WTC11 (cell line): ENCODE results near the gene BAIAP2. TPM values are rescaled to one million over a fixed set of nuclear protein-coding genes. Genes with fewer than 3 reads are reported as not detected.
A peak's percentile ranks its signal among the peaks of the same experiment; 100 is the strongest.

Experiments
- ATAC-seq: fragments of 200-7000 bp; cut with Tn5 transposase; 2 replicates; pipeline ENCODE4 v1.10.0; 2021; ENCODE audit warnings: mild to moderate bottlenecking, moderate library complexity
- CTCF ChIA-PET: fragments of 300-600 bp; sonication (Branson Sonifier 250); formaldehyde crosslinking; loops from one replicate; lab custom pipeline; 2021; ENCODE audit warnings: antibody characterized with exemption; lab: Charles Lee
- POLR2A ChIA-PET: fragments of 350-600 bp; sonication (Branson Sonifier 250); formaldehyde crosslinking; loops from one replicate; lab custom pipeline; 2021; ENCODE audit warnings: antibody characterized with exemption; lab: Charles Lee
- DNase-seq: peaks from one replicate; pipeline ENCODE4 v3.0.0; 2021; ENCODE audit warnings: low spot score
- H3K27ac Mint-ChIP-seq: 2 replicates; pipeline ENCODE4 v1.8.0; 2021; ENCODE audit warnings: mixed read lengths
- H3K27me3 Mint-ChIP-seq: 2 replicates; pipeline ENCODE4 v1.8.0; 2021; ENCODE audit warnings: low read depth, mild to moderate bottlenecking, moderate library complexity, mixed read lengths
- H3K36me3 Mint-ChIP-seq: 2 replicates; pipeline ENCODE4 v1.8.0; 2021; ENCODE audit warnings: mixed read lengths
- H3K4me1 Mint-ChIP-seq: 2 replicates; pipeline ENCODE4 v1.8.0; 2022; ENCODE audit warnings: mixed read lengths
- H3K4me3 Mint-ChIP-seq: 2 replicates; pipeline ENCODE4 v1.8.0; 2021; ENCODE audit warnings: mild to moderate bottlenecking, moderate library complexity, mixed read lengths
- H3K9me3 Mint-ChIP-seq: 2 replicates; pipeline ENCODE4 v1.8.0; 2021; ENCODE audit warnings: mixed read lengths
- ARID4B ChIP-seq: sonication (generic); formaldehyde crosslinking; IDR thresholded peaks from 2 replicates; pipeline ENCODE4 v1.8.0; 2023; ENCODE audit warnings: missing genetic modification reagents, mild to moderate bottlenecking, borderline replicate concordance
- CREM ChIP-seq: sonication (generic); formaldehyde crosslinking; IDR thresholded peaks from 2 replicates; pipeline ENCODE4 v1.8.1; 2022; ENCODE audit warnings: mild to moderate bottlenecking, missing genetic modification reagents, moderate library complexity
- FOXP1 ChIP-seq: sonication (generic); formaldehyde crosslinking; IDR thresholded peaks from 2 replicates; pipeline ENCODE4 v1.8.0; 2022; ENCODE audit warnings: missing genetic modification reagents, mild to moderate bottlenecking, moderate library complexity, borderline replicate concordance
- FOXP4 ChIP-seq: sonication (generic); formaldehyde crosslinking; IDR thresholded peaks from 2 replicates; pipeline ENCODE4 v1.8.0; 2022; ENCODE audit warnings: mild to moderate bottlenecking, missing genetic modification reagents
- HMGA2 ChIP-seq: fragments of 250-450 bp; sonication (Bioruptor Pico); IDR thresholded peaks from 2 replicates; pipeline ENCODE4 v1.4.0; 2021; ENCODE audit warnings: mild to moderate bottlenecking, moderate library complexity
- MAX ChIP-seq: sonication (generic); formaldehyde crosslinking; IDR thresholded peaks from 2 replicates; pipeline ENCODE4 v1.8.0; 2022; ENCODE audit warnings: mild to moderate bottlenecking, missing genetic modification reagents
- OVOL2 ChIP-seq: fragments of 250-450 bp; sonication (Bioruptor Pico); IDR thresholded peaks from 2 replicates; pipeline ENCODE4 v1.9.0; 2021; ENCODE audit warnings: mild to moderate bottlenecking, borderline replicate concordance
- PRRX2 ChIP-seq: fragments of 250-450 bp; sonication (Bioruptor Pico); IDR thresholded peaks from 2 replicates; pipeline ENCODE4 v1.8.0; 2021; ENCODE audit warnings: mild to moderate bottlenecking
- SMAD3 ChIP-seq: sonication (generic); formaldehyde crosslinking; IDR thresholded peaks from 2 replicates; pipeline ENCODE4 v1.8.0; 2022; ENCODE audit warnings: missing genetic modification reagents, mild to moderate bottlenecking, borderline replicate concordance
- SP1 ChIP-seq: sonication (generic); formaldehyde crosslinking; conservative IDR thresholded peaks from 2 replicates; pipeline ENCODE4 v1.8.1; 2022; ENCODE audit warnings: missing genetic modification reagents
- USF1 ChIP-seq: sonication (generic); formaldehyde crosslinking; IDR thresholded peaks from 2 replicates; pipeline ENCODE4 v1.8.0; 2022; ENCODE audit warnings: mild to moderate bottlenecking, missing genetic modification reagents
- USF2 ChIP-seq: sonication (generic); formaldehyde crosslinking; IDR thresholded peaks from 2 replicates; pipeline ENCODE4 v1.8.1; 2023; ENCODE audit warnings: mild to moderate bottlenecking, missing genetic modification reagents, moderate library complexity
- ZBTB21 ChIP-seq: sonication (generic); formaldehyde crosslinking; IDR thresholded peaks from 2 replicates; pipeline ENCODE4 v1.8.1; 2023; ENCODE audit warnings: mild to moderate bottlenecking, missing genetic modification reagents, borderline replicate concordance
- ZNF416 ChIP-seq: fragments of 250-450 bp; sonication (Bioruptor Pico); IDR thresholded peaks from 2 replicates; pipeline ENCODE4 v1.9.0; 2021; ENCODE audit warnings: mild to moderate bottlenecking, inconsistent platforms
- ZNF532 ChIP-seq: fragments of 250-450 bp; sonication (Bioruptor Pico); IDR thresholded peaks from 2 replicates; pipeline ENCODE4 v1.9.0; 2021; ENCODE audit warnings: mild to moderate bottlenecking, borderline replicate concordance
- total RNA-seq: library from RNA; stranded (reverse); gene quantifications from 3 replicates; pipeline ENCODE4 v1.2.3, GENCODE V29; 2021

The BAIAP2 gene
- total RNA-seq, 1 experiment from 2014 or later: 20.7 TPM

- peaks cover 4% of the 10 kb centered on the region for H3K27me3 Mint-ChIP-seq
- ATAC-seq: no peak
- H3K9me3 Mint-ChIP-seq: no peaks in the 10 kb centered on the region
- H3K4me3 Mint-ChIP-seq: peak overlapping the region; percentile 62
- CTCF ChIA-PET: interaction anchor here (1.8 to 2.9 kb wide), 2 partner anchors 130 to 366 kb away, joined by 5 to 10 read pairs; no protein-coding TSS in a partner anchor
- DNase-seq: no peak
- H3K36me3 Mint-ChIP-seq: no peaks in the 10 kb centered on the region
- POLR2A ChIA-PET: no interaction called here
- no peaks in the 10 kb centered on the region for H3K4me1 Mint-ChIP-seq
- TF ChIP-seq ZNF532 (CRISPR knock-in tag) (no peak), ARID4B (0 out of 2 replicates have a peak, but pooled peaks have one; percentile 5)
- H3K27ac Mint-ChIP-seq: no peak overlapping the region
These were observed 83.6 kb downstream of the BAIAP2 start for GRCh38 chr17:81118308-81119221.

- no peaks in the 10 kb centered on the region for H3K9me3 Mint-ChIP-seq
- POLR2A ChIA-PET: no interaction called here
- peak overlapping the region; percentile 62 for H3K4me3 Mint-ChIP-seq
These were observed 84.5 kb downstream of the BAIAP2 start for GRCh38 chr17:81119223-81120148.

More at GRCh38 chr17:81119223-81120148, 84.5 kb downstream of the BAIAP2 start:
- Mint-ChIP-seq H3K4me1 (no peaks in the 10 kb centered on the region), H3K27ac (no peak overlapping the region), H3K27me3 (peaks cover 4% of the 10 kb centered on the region), H3K36me3 (no peaks in the 10 kb centered on the region)
- CTCF ChIA-PET: interaction anchor here (0.6 to 2.9 kb wide), 8 partner anchors 9 to 365 kb away, joined by 3 to 23 read pairs (median 6); no protein-coding TSS in a partner anchor
- TF ChIP-seq ZNF416 (CRISPR knock-in tag) (no peak), USF1 (CRISPR knock-in tag) (0 out of 2 replicates have a peak, but pooled peaks have one; percentile 61), CREM (CRISPR knock-in tag) (peak; percentile 94), FOXP4 (CRISPR knock-in tag) (no peak), SP1 (CRISPR knock-in tag) (peak; percentile 98), FOXP1 (CRISPR knock-in tag) (0 out of 2 replicates have a peak, but pooled peaks have one; percentile 52), MAX (CRISPR knock-in tag) (peak; percentile 21; the same call in 1 of the 2 replicates), PRRX2 (CRISPR knock-in tag) (no peak), SMAD3 (CRISPR knock-in tag) (no peak), HMGA2 (CRISPR knock-in tag) (no peak), ZBTB21 (CRISPR knock-in tag) (peak; percentile 100), USF2 (peak; percentile 78), OVOL2 (no peak)
- peak; percentile 99 for DNase-seq
- ATAC-seq: peak; percentile 71
